Activated CD8-positive, alpha-beta memory T cell treated with anti-CD3 and anti-CD28 coated beads for 1 hour (primary cell): ENCODE results near the gene LAPTM5.
"Not testable (repeated sequence)": the region's sequence is repeated elsewhere in the genome, so short reads cannot be mapped to it uniquely, and the experiment has no call there.

Source experiments
- DNase-seq, 2 donors: peaks; one replicate each; pipeline ENCODE4 v3.0.0-alpha.2; 2020; ENCODE audit warnings: low read depth in 1 of 2; ENCODE audit errors: extremely low read depth in 1 of 2

Gene LAPTM5

GRCh38 chr1:30757352-30758120, at the start of gene LAPTM5:
Gene LAPTM5 (minus strand): TSS chr1:30757774. CDS start chr1:30757745, 29 bp downstream.
- DNase-seq: peak in 1 of 2 donors; percentile 45

- no peak for DNase-seq
Measured at GRCh38 chr1:30806381-30807317, 49.1 kb upstream of the LAPTM5 start.

- no peak for DNase-seq
Measured at GRCh38 chr1:30805304-30806003, 47.9 kb upstream of the LAPTM5 start.

- no peak for DNase-seq
Measured at GRCh38 chr1:30804822-30805221, 47.2 kb upstream of the LAPTM5 start.

GRCh38 chr1:30804352-30804751, 46.8 kb upstream of the LAPTM5 start:
- no peak for DNase-seq

GRCh38 chr1:30803562-30803961, 46.0 kb upstream of the LAPTM5 start:
- DNase-seq: no peak

- peak; percentile 43 to 72 for DNase-seq
Measured at GRCh38 chr1:30801771-30802198, 44.2 kb upstream of the LAPTM5 start.

GRCh38 chr1:30799233-30799511, 41.6 kb upstream of the LAPTM5 start:
- DNase-seq: no peak

- DNase-seq: no peak
Measured at GRCh38 chr1:30798389-30799232, 41.0 kb upstream of the LAPTM5 start.

- DNase-seq: no peak
Measured at GRCh38 chr1:30795026-30795425, 37.5 kb upstream of the LAPTM5 start.

GRCh38 chr1:30794260-30794659, 36.7 kb upstream of the LAPTM5 start:
- no peak for DNase-seq

GRCh38 chr1:30793209-30793608, 35.6 kb upstream of the LAPTM5 start:
- DNase-seq: no peak

GRCh38 chr1:30791868-30792267, 34.3 kb upstream of the LAPTM5 start:
- no peak for DNase-seq

GRCh38 chr1:30790850-30791778, 33.5 kb upstream of the LAPTM5 start:
- DNase-seq: no peak

GRCh38 chr1:30790256-30790525, 32.6 kb upstream of the LAPTM5 start:
- DNase-seq: not testable (repeated sequence)

- DNase-seq: no peak
Measured at GRCh38 chr1:30789388-30790255, 32.0 kb upstream of the LAPTM5 start.

- DNase-seq: no peak
Measured at GRCh38 chr1:30788580-30789387, 31.2 kb upstream of the LAPTM5 start.
